ENCODE results near the gene THSD7A.

The THSD7A gene

DNA sequence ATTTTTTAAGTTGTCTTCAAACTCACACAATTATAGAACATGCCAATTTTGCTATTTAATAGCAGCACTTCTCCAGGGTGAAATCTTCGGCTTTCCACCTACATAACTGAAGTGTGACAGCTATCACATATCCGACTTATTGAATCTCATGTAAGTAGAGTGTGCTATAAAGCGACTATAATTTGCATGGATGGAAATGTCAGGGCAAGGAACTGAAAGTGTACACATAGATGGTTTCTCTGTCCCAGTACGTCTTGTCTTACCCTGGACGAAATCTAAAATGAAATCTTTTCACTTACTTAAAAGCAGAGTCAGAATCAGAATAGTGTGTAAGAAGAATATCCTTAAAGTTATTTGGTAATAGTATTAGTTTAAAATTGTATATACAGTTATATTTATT, 132.3 kb downstream of the THSD7A start:
- no peak for DNase-seq
- Histone ChIP-seq H3K14ac (ENCODE audit: low read length) (no peak overlapping the region), H3K79me2 (ENCODE audit: control insufficient read depth, insufficient read depth, low read length, poor library complexity) (no peaks in the 10 kb centered on the region), H4K91ac (ENCODE audit: low read depth, low read length) (no peak overlapping the region), H3K18ac (ENCODE audit: low read length) (no peak overlapping the region), H4K12ac (ENCODE audit: low read depth, low read length) (no peak overlapping the region), H3K4ac (ENCODE audit: low read depth, low read length) (no peak overlapping the region), H2BK5ac (ENCODE audit: low read depth, low read length, poor library complexity) (no peak overlapping the region), H2AFZ (ENCODE audit: insufficient read depth, low read length, poor library complexity) (no peak overlapping the region), H3K4me2 (ENCODE audit: low read length) (no peak overlapping the region), H3K4me3 (ENCODE audit: low read depth, low read length) (no peak overlapping the region), H3K4me1 (ENCODE audit: control insufficient read depth in 1 of 2, insufficient read depth in 2 of 2, low read length in 2 of 2) (no peaks in the 10 kb centered on the region), H3K79me1 (ENCODE audit: low read length) (no peaks in the 10 kb centered on the region), H4K8ac (ENCODE audit: low read depth, low read length) (no peak overlapping the region), H3K9me3 (ENCODE audit: insufficient read depth, low read depth, low read length) (no peaks in the 10 kb centered on the region), H3K36me3 (ENCODE audit: control insufficient read depth in 1 of 2, insufficient read depth in 2 of 2, low read length in 2 of 2) (no peaks in the 10 kb centered on the region), H2BK120ac (ENCODE audit: insufficient read depth, low read length, poor library complexity) (no peak overlapping the region), H2AK5ac (ENCODE audit: low read length) (no peak overlapping the region), H3K9ac (ENCODE audit: low read length) (no peak overlapping the region), H3K27ac (ENCODE audit: low read depth, low read length) (no peak overlapping the region), H3K23ac (ENCODE audit: low read length) (no peak overlapping the region), H3K27me3 (ENCODE audit: insufficient read depth, low read length) (no peaks in the 10 kb centered on the region), H2BK12ac (ENCODE audit: low read length) (no peak overlapping the region)
- no CpG with 5 or more reads among the region's 5 CpGs for WGBS (ENCODE audit: extremely low coverage, insufficient coverage, insufficient read length)

DNA sequence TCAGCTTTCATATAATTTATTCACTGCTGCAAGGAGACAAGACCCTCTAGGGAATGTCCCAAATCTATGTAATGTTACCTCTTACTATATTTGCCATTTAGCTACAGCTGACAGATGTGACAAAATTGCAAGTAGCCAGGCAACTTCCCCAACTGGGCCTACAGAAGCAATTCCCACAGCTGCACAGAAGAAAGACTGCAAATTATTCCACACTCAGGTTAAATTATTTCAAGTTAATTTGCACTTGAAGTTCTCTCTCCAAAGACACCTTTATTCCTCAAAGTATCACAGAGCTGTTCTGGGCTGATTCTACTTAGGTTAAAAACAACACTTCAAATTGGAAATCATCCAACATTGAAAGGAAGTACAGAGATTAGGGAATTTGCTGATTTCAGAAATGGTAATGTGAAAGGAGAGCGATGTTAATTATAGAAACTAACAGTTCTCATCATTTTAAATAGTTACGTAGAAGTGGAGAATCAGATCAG, 133.6 kb downstream of the THSD7A start:
- H4K12ac ChIP-seq (ENCODE audit: low read depth, low read length): no peak overlapping the region
- no peaks in the 10 kb centered on the region for H3K36me3 ChIP-seq (ENCODE audit: control insufficient read depth in 1 of 2, insufficient read depth in 2 of 2, low read length in 2 of 2)
- H4K91ac ChIP-seq (ENCODE audit: low read depth, low read length): no peak overlapping the region
- no peaks in the 10 kb centered on the region for H3K79me2 ChIP-seq (ENCODE audit: control insufficient read depth, insufficient read depth, low read length, poor library complexity)
- no peak overlapping the region for H2BK5ac ChIP-seq (ENCODE audit: low read depth, low read length, poor library complexity)
- no peak overlapping the region for H3K18ac ChIP-seq (ENCODE audit: low read length)
- no peak overlapping the region for H3K23ac ChIP-seq (ENCODE audit: low read length)
- H2BK12ac ChIP-seq (ENCODE audit: low read length): no peak overlapping the region
- no peak overlapping the region for H3K4me2 ChIP-seq (ENCODE audit: low read length)
- no CpG with 5 or more reads among the region's 2 CpGs for WGBS (ENCODE audit: extremely low coverage, insufficient coverage, insufficient read length)
- H3K9me3 ChIP-seq (ENCODE audit: insufficient read depth, low read depth, low read length): no peaks in the 10 kb centered on the region
- no peaks in the 10 kb centered on the region for H3K4me1 ChIP-seq (ENCODE audit: control insufficient read depth in 1 of 2, insufficient read depth in 2 of 2, low read length in 2 of 2)
- no peak for DNase-seq
- no peak overlapping the region for H3K4me3 ChIP-seq (ENCODE audit: low read depth, low read length)
- H2AFZ ChIP-seq (ENCODE audit: insufficient read depth, low read length, poor library complexity): no peak overlapping the region
- no peak overlapping the region for H4K8ac ChIP-seq (ENCODE audit: low read depth, low read length)
- H3K27ac ChIP-seq (ENCODE audit: low read depth, low read length): no peak overlapping the region
- H2AK5ac ChIP-seq (ENCODE audit: low read length): no peak overlapping the region
- H2BK120ac ChIP-seq (ENCODE audit: insufficient read depth, low read length, poor library complexity): no peak overlapping the region
- H3K9ac ChIP-seq (ENCODE audit: low read length): no peak overlapping the region
- no peak overlapping the region for H3K4ac ChIP-seq (ENCODE audit: low read depth, low read length)
- no peak overlapping the region for H3K14ac ChIP-seq (ENCODE audit: low read length)
- no peaks in the 10 kb centered on the region for H3K79me1 ChIP-seq (ENCODE audit: low read length)
- no peaks in the 10 kb centered on the region for H3K27me3 ChIP-seq (ENCODE audit: insufficient read depth, low read length)

GRCh38 chr7:11690395-11690794, 141.6 kb downstream of the THSD7A start:
- Histone ChIP-seq H3K4me2 (ENCODE audit: low read length) (no peak overlapping the region), H3K9ac (ENCODE audit: low read length) (no peak overlapping the region), H3K36me3 (ENCODE audit: control insufficient read depth in 1 of 2, insufficient read depth in 2 of 2, low read length in 2 of 2) (no peaks in the 10 kb centered on the region), H3K4me3 (ENCODE audit: low read depth, low read length) (no peak overlapping the region), H3K23ac (ENCODE audit: low read length) (no peak overlapping the region), H4K8ac (ENCODE audit: low read depth, low read length) (no peak overlapping the region), H4K91ac (ENCODE audit: low read depth, low read length) (no peak overlapping the region), H2AFZ (ENCODE audit: insufficient read depth, low read length, poor library complexity) (no peak overlapping the region), H3K9me3 (ENCODE audit: insufficient read depth, low read depth, low read length) (no peaks in the 10 kb centered on the region), H3K18ac (ENCODE audit: low read length) (no peak overlapping the region), H3K14ac (ENCODE audit: low read length) (no peak overlapping the region), H3K4ac (ENCODE audit: low read depth, low read length) (no peak overlapping the region), H2AK5ac (ENCODE audit: low read length) (no peak overlapping the region), H3K4me1 (ENCODE audit: control insufficient read depth in 1 of 2, insufficient read depth in 2 of 2, low read length in 2 of 2) (no peaks in the 10 kb centered on the region), H4K12ac (ENCODE audit: low read depth, low read length) (no peak overlapping the region), H3K79me2 (ENCODE audit: control insufficient read depth, insufficient read depth, low read length, poor library complexity) (no peaks in the 10 kb centered on the region), H3K27ac (ENCODE audit: low read depth, low read length) (no peak overlapping the region), H3K79me1 (ENCODE audit: low read length) (no peaks in the 10 kb centered on the region), H2BK120ac (ENCODE audit: insufficient read depth, low read length, poor library complexity) (no peak overlapping the region), H2BK5ac (ENCODE audit: low read depth, low read length, poor library complexity) (no peak overlapping the region), H3K27me3 (ENCODE audit: insufficient read depth, low read length) (no peaks in the 10 kb centered on the region), H2BK12ac (ENCODE audit: low read length) (no peak overlapping the region)
- WGBS (ENCODE audit: extremely low coverage, insufficient coverage, insufficient read length): no CpG with 5 or more reads among the region's 3 CpGs
- no peak for DNase-seq

- no peak overlapping the region for H2BK120ac ChIP-seq (ENCODE audit: insufficient read depth, low read length, poor library complexity)
- no peak overlapping the region for H4K8ac ChIP-seq (ENCODE audit: low read depth, low read length)
- no peak overlapping the region for H3K4me2 ChIP-seq (ENCODE audit: low read length)
- no peak overlapping the region for H3K23ac ChIP-seq (ENCODE audit: low read length)
- H2AK5ac ChIP-seq (ENCODE audit: low read length): no peak overlapping the region
- no peak overlapping the region for H3K9ac ChIP-seq (ENCODE audit: low read length)
- no peak overlapping the region for H3K4ac ChIP-seq (ENCODE audit: low read depth, low read length)
- H3K4me1 ChIP-seq (ENCODE audit: control insufficient read depth in 1 of 2, insufficient read depth in 2 of 2, low read length in 2 of 2): no peaks in the 10 kb centered on the region
- H2AFZ ChIP-seq (ENCODE audit: insufficient read depth, low read length, poor library complexity): no peak overlapping the region
- no peak overlapping the region for H3K18ac ChIP-seq (ENCODE audit: low read length)
- H3K4me3 ChIP-seq (ENCODE audit: low read depth, low read length): no peak overlapping the region
- no peaks in the 10 kb centered on the region for H3K36me3 ChIP-seq (ENCODE audit: control insufficient read depth in 1 of 2, insufficient read depth in 2 of 2, low read length in 2 of 2)
- no peaks in the 10 kb centered on the region for H3K9me3 ChIP-seq (ENCODE audit: insufficient read depth, low read depth, low read length)
- no peak overlapping the region for H4K12ac ChIP-seq (ENCODE audit: low read depth, low read length)
- no peak for DNase-seq
- no peak overlapping the region for H2BK5ac ChIP-seq (ENCODE audit: low read depth, low read length, poor library complexity)
- H3K27ac ChIP-seq (ENCODE audit: low read depth, low read length): no peak overlapping the region
- WGBS (ENCODE audit: extremely low coverage, insufficient coverage, insufficient read length): no CpG with 5 or more reads among the region's 2 CpGs
- no peak overlapping the region for H2BK12ac ChIP-seq (ENCODE audit: low read length)
- H3K79me1 ChIP-seq (ENCODE audit: low read length): no peaks in the 10 kb centered on the region
- H3K14ac ChIP-seq (ENCODE audit: low read length): no peak overlapping the region
- no peaks in the 10 kb centered on the region for H3K27me3 ChIP-seq (ENCODE audit: insufficient read depth, low read length)
- no peak overlapping the region for H4K91ac ChIP-seq (ENCODE audit: low read depth, low read length)
- no peaks in the 10 kb centered on the region for H3K79me2 ChIP-seq (ENCODE audit: control insufficient read depth, insufficient read depth, low read length, poor library complexity)
Observed at GRCh38 chr7:11689096-11689495, 142.9 kb downstream of the THSD7A start.

All from trophoblast cell (in vitro differentiated cells and primary cell).